ENCODE measurements around the gene DLGAP1.

DLGAP1 gene

DNA sequence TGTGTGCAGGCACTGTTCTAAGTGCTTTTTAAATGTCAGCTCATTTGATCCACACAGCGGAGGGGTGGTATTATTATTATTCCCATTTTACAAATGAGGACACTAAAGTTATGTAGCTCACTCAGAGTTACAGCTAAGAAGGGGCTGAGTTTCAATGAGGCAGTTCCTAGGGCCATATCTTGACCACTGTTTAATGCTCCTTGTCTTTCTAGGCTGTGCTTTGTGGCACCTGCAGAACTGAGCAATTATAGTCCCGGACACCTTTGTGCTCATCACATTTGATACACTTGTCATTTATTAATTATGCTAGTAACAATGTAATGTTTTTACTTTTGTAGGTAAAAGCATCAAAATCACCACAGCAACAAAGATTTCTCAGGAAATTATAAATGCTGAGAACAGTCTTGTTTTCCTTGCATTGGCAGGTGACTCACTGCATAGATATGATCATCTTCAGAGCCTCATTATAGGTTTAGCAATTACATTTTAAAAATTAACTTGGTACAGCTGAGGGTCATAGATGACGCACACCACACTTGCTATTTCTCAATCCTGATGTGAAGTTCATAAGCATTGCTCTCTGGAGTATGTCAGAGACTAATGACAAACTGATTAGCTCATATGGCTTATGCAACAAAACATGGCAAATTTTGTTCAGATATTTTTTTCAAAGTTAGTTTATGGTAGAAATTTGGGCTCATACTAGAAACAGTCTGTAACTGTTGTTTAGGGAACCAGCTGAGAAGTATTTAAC is 638.3 kb downstream of the DLGAP1 start:
- H3K27me3 ChIP-seq = no peaks in the 10 kb centered on the region
- H3K27ac ChIP-seq = no peak overlapping the region
- H3K9me3 ChIP-seq = no peaks in the 10 kb centered on the region
- TF ChIP-seq, protein P1, sequence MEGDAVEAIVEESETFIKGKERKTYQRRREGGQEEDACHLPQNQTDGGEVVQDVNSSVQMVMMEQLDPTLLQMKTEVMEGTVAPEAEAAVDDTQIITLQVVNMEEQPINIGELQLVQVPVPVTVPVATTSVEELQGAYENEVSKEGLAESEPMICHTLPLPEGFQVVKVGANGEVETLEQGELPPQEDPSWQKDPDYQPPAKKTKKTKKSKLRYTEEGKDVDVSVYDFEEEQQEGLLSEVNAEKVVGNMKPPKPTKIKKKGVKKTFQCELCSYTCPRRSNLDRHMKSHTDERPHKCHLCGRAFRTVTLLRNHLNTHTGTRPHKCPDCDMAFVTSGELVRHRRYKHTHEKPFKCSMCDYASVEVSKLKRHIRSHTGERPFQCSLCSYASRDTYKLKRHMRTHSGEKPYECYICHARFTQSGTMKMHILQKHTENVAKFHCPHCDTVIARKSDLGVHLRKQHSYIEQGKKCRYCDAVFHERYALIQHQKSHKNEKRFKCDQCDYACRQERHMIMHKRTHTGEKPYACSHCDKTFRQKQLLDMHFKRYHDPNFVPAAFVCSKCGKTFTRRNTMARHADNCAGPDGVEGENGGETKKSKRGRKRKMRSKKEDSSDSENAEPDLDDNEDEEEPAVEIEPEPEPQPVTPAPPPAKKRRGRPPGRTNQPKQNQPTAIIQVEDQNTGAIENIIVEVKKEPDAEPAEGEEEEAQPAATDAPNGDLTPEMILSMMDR (IDR thresholded peaks at IDR 0.05) = no peak
- no peak overlapping the region for H3K4me3 ChIP-seq (ENCODE audit: low read depth in 1 of 2, low read length in 1 of 2)
- H3K4me1 ChIP-seq (ENCODE audit: control insufficient read depth in 1 of 2, insufficient read depth in 1 of 2, low read depth in 1 of 2, low read length in 1 of 2) = no peaks in the 10 kb centered on the region
- no peaks in the 10 kb centered on the region for H3K36me3 ChIP-seq

DNA sequence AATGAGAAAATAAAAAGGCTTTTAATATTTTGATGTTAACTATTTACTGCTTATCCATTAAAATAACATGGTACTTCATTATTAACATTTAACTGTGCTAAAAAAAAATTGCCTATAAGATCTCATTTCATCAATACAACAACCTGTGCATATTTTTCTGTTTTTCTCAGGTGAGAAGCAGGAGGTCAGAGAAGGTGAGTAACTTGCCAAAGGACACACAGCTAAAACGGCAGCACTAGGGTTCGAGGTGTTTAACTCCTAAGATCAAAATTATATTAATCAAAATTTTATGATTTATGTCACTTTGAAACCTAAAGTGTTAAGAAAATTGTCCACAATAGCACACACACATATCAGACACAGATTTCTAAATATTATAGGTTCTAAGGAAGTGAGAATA is 639.1 kb downstream of the DLGAP1 start:
- Histone ChIP-seq H3K4me1 (ENCODE audit: control insufficient read depth in 1 of 2, insufficient read depth in 1 of 2, low read depth in 1 of 2, low read length in 1 of 2) (no peaks in the 10 kb centered on the region), H3K36me3 (no peaks in the 10 kb centered on the region), H3K9me3 (no peaks in the 10 kb centered on the region), H3K27ac (no peak overlapping the region), H3K4me3 (ENCODE audit: low read depth in 1 of 2, low read length in 1 of 2) (no peak overlapping the region), H3K27me3 (no peaks in the 10 kb centered on the region)
- TF ChIP-seq, protein P1 (IDR thresholded peaks at IDR 0.05) = no peak

DNA sequence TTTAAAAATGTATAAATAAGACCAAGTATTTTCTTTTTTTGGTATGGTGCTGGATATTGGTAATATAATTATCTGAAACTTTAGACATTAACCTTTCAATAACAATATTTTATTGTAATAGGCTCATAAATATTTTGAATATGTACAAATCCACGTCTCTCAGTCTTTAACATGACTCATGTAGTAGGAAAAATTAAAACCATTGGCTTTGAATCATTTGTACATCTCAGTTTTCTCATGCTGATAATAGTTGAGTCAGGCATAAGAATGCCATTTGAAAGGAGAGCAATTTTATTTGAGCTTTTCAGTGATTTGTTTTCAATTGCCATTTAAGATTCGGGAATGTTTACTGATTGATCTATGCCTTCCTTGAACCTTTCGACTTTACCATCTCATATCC is 640.3 kb downstream of the DLGAP1 start:
- TF ChIP-seq, protein P1 (IDR thresholded peaks at IDR 0.05) = no peak
- H3K27ac ChIP-seq = no peak overlapping the region

DNA sequence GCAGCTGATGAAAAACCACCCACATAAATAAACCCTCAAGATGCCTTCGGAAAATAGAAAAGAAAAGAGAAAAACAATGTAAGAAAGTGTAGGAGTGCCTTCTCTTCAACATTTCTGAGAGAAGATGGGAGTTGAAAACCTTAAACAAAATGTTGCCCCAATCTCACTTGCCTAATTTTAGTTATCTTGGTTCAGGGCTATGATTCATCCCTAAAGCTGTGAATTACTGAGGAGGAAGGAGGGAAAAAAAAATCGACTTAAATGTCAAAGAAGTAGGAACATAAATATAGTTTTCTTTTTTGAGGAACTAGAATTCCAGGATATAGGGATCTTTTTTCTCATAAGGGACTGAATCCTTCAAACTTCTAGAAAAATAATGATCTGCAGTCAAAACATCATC is 644.8 kb downstream of the DLGAP1 start:
- Histone ChIP-seq H3K27ac (no peak overlapping the region), H3K27me3 (no peaks in the 10 kb centered on the region), H3K4me1 (ENCODE audit: control insufficient read depth in 1 of 2, insufficient read depth in 1 of 2, low read depth in 1 of 2, low read length in 1 of 2) (no peaks in the 10 kb centered on the region), H3K36me3 (no peaks in the 10 kb centered on the region), H3K9me3 (no peaks in the 10 kb centered on the region), H3K4me3 (ENCODE audit: low read depth in 1 of 2, low read length in 1 of 2) (no peak overlapping the region)
- TF ChIP-seq, protein P1 (IDR thresholded peaks at IDR 0.05) = no peak

More for the DNA sequence above, 640.3 kb downstream of the DLGAP1 start:
- Histone ChIP-seq H3K9me3 (no peaks in the 10 kb centered on the region), H3K4me3 (ENCODE audit: low read depth in 1 of 2, low read length in 1 of 2) (no peak overlapping the region), H3K4me1 (ENCODE audit: control insufficient read depth in 1 of 2, insufficient read depth in 1 of 2, low read depth in 1 of 2, low read length in 1 of 2) (no peaks in the 10 kb centered on the region), H3K36me3 (no peaks in the 10 kb centered on the region), H3K27me3 (no peaks in the 10 kb centered on the region)

DNA sequence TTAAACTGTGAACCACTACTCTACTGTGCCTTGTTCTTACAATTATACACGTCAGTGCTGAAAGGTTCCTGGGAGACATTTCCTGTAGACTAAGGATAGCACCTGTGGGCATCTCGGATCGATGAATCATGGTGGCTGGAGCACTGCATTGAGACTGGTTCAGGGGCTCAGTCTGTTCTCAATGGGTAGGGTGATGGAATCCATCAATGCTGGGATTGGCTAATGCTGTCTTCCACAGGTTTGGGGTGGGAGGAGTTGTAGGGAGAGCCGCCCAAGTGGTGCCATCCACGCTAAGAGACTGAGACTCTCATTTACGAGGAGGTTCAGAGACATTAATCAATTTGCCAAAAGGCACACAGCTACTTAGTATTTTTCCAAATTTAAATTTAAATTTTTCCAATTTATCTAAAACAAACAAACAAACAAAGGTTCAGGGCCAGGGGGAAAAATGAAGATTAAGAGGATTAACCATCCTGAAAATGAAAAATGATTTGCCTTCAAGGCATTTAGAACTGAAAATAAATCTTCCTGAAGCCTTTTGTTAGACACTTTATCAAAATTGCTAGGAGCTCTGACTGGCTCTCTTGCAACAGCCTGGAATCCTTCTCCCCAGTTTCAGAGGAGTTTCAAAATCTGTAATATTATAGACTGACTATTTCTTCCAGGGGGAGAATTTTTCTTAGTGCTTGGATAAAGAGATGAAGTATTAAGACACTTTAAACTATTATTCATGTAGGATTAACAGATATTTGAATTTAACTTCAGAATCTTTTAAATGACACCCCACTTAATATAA is 645.9 kb downstream of the DLGAP1 start:
- no peak overlapping the region for H3K27ac ChIP-seq
- no peaks in the 10 kb centered on the region for H3K4me1 ChIP-seq (ENCODE audit: control insufficient read depth in 1 of 2, insufficient read depth in 1 of 2, low read depth in 1 of 2, low read length in 1 of 2)
- no peaks in the 10 kb centered on the region for H3K9me3 ChIP-seq
- H3K4me3 ChIP-seq (ENCODE audit: low read depth in 1 of 2, low read length in 1 of 2) = no peak overlapping the region
- H3K27me3 ChIP-seq = no peaks in the 10 kb centered on the region
- TF ChIP-seq, protein P1 (IDR thresholded peaks at IDR 0.05) = no peak
- no peaks in the 10 kb centered on the region for H3K36me3 ChIP-seq

Data from neutrophil (primary cell).